SU-DHL-6 (cell line): ENCODE results near the gene KSR2.

Source experiments
- CTCF ChIP-seq: fragments of 200-600 bp; sonication (generic); IDR thresholded peaks from one replicate; pipeline ENCODE4 v1.5.1; 2017; ENCODE audit warnings: antibody characterized with exemption, mild to moderate bottlenecking, low read length, moderate library complexity; ENCODE audit not compliant: insufficient read depth, poor library complexity, severe bottlenecking
- EZH2phosphoT487 ChIP-seq: fragments of 200-600 bp; sonication (generic), shearing (Covaris generic); conservative IDR thresholded peaks from 2 replicates; pipeline ENCODE4 v1.6.1; 2018; ENCODE audit warnings: mild to moderate bottlenecking, antibody characterized with exemption, low read length, moderate library complexity, mixed read lengths

GRCh38 chr12:117498880-117499279, 469.9 kb downstream of the KSR2 start:
- TF ChIP-seq CTCF: no peak
- TF ChIP-seq EZH2phosphoT487: no peak
